CMK (cell line): ENCODE results near the gene SSRP1.

Experiments
- DNase-seq: peaks from one replicate; pipeline ENCODE4 v3.0.0-alpha.2; 2010; ENCODE audit warnings: low read depth

The SSRP1 gene

DNA sequence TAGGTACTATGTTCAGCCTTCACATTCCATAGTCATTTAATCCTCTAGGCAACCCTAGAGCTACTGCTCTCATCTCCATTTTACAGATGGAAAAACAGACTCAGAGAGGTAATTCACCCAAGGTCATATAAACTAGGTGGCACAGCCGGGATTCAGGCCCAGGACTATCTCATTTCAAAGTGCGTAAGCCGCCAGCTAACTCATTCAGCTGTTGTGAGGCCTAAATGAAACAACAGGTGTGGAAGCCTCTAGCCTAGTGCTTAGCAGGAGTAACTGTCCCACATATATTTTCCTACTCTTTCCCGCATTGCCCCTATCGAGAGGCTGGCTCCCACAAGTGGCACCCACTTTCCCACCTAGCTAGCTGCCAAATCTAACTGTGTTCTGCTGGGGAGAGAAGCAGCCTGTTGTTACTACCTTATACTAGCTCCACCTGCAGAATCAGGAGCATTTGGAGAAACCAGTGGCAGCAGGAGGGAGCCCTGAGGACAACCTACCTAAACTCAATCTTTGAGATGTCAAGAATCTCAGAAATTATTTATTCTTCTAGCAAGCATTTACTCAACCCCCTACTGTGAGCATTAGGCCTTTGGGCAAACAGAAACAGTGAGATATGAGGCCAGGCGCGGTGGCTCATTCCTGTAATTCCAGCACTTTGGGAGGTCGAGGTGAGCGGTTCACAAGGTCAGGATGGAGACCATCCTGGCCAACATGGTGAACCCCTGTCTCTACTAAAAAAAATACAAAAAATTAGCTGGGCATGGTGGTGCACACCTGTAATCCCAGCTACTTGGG, 24.4 kb upstream of the SSRP1 start:
- no peak for DNase-seq

DNA sequence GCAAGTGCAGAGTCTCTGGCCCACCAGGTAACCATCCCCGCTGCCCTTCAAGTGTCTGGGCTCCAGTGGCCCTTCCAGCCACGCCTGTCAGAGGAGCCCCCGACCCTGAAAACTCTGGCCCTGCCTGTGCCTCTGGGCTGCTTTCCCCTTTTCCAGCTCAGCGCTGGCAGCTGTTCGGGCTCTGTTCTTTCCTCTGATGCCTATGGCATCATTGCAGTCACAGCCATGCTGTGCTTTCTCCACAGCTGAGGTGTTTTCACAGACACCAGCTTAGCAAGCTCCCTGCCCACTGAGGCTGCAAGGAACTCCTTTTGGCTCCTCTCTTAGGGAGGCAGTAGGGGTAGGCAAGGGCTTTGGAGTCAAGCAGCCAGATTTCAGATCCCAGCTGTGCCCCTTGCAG, 23.7 kb upstream of the SSRP1 start:
- no peak for DNase-seq

DNA sequence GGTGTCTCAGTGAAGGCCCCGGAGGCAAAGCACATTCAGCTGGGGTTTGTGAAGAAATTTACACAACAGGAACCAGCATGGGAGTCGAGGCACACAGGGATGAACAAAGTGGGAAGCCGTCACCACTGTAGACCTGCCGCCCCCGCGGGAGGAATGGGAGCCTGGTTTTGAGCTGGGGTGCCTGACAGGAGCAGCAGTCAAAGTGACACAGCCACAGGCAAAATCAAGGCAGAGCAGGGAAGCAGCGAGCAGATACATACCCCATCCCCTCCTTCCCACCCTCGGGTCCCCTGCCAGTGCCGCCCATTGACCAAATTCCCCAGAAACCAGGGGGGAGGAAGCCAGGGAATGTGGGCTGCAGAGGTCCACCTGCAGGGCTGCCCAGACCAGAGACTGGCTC, 23.3 kb upstream of the SSRP1 start:
- DNase-seq = no peak

DNA sequence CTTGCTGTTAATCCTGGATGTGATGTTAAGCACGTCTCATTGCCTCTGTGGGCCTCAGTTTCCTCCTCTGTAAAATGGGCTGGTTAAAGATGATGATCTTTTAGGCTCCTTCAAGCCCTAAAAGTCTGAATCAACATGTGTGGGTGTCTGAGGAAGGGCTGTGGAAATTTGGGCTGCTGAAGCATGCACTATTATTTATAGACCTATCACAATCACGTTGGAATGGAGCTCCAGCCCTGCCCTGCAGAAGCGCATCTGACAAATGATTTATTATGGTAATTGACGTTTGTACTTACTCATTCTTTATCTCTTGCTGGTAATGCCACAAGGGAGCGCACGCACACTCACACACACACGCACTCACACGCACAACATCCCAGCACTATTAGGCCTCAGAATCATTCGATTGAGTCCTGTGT, 22.9 kb upstream of the SSRP1 start:
- no peak for DNase-seq

DNA sequence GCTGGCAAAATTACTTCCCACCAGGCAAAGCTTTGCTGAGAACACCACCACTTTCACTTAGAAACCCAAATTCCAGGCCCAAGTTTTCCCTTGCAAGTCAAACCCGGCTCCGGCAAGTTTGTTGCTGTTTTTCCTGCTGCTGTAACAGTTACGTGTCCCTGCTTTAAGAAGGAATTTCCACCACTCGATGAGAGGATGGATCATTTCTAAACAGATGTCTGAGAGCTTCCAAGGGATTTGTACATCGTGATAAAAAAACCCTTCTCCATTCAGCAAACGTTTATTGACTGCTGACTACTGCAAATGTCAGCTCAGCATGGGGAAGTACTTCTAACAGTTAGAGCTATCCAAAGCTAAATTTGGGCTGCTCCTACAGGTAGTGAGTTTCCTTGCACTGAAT, 22.2 kb upstream of the SSRP1 start:
- DNase-seq = no peak

DNA sequence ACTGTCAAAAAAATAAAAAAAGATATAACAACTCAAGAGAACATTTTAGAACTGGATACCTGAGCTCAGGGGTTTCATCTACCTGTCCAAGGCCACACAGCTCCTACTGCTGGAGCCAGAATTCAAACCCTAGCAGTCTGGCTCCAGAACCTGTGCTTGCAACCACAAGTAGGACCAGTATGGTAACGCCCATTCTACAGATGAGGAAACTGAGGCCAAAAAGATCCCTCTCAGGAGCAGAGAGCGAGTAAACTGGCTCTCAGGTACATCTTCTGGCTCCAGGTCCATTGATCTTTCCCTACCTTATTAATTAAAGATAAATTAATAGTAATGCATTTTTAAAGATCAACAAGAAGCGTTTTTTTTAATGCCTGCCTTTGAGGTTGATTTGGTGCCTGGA, 21.6 kb upstream of the SSRP1 start:
- no peak for DNase-seq

DNA sequence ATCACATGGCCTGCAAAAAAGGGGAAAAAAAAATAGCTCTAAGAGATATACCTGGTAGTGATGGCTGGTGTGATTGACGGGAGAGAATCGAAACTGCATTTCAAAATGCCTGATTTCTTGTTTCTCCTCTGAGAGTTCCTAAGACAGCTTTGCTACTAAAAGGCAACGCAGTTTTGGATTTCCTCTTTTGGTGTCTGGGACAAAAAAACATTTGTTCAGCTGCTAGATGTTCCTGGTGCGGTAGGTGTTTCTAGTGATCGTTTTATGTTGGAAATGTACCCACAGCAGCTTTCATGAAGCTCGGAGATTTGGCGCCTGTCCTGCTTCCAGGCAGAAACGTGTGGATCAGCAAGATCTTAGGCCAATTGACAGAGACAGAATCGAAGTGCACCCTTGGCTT, 20.6 kb upstream of the SSRP1 start:
- DNase-seq = no peak

DNA sequence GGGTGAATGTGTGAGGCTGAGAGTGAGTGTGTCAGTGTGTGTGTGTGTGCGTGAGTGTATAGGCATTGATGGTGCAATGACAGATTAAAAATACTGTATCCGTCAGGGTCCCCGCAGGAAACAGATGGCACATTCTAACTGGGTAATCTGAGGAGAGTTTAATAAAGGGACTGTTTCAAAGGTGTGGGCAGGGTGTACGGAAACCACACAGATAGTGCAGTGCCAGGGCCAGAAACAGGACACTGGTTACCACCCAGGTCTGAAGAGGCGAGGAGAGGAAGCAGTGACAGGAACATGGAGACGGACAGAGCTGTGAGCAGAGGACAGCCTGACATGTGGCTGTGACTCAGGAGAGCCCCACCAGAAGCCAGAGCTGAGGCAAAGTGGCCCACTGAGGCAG, 19.0 kb upstream of the SSRP1 start:
- DNase-seq = peak; percentile 66

DNA sequence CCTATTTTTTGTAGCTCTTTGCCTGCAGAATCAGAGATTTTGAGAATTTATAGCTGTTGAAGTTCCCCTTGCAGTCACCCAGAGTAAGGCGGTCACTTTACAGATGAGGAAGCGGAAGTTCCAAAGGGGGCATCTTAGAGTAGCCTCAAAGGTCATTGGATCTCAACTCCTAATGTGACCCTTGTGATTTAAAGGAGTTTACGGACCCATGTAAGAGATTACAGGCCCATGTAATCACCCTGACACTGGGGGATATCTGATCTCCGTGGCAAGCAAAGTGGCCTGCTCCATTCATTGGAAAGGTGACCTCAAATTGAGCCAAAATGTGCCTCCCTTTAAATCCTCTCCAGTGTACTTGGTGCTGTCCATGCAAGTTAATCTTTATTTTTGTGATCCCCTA, 18.2 kb upstream of the SSRP1 start:
- DNase-seq = no peak

DNA sequence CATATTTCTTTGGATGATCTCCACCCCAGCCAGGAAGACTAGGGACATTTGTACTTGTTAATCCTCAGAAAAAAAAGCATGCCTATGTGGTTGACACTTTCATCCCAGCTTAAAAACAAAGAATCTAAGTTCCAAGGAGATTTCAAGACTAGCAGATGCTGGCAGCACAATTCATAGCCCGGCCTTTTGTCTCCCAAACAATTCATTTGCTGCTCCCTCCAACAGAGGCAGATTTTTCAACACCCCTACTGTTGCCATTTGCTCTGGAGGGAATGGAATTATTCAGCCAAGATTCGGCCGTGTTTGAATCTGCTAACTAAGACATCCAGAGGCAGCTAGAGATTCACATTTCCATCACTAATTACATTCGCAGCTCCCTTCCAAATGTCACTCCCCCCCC, 17.8 kb upstream of the SSRP1 start:
- DNase-seq = no peak

DNA sequence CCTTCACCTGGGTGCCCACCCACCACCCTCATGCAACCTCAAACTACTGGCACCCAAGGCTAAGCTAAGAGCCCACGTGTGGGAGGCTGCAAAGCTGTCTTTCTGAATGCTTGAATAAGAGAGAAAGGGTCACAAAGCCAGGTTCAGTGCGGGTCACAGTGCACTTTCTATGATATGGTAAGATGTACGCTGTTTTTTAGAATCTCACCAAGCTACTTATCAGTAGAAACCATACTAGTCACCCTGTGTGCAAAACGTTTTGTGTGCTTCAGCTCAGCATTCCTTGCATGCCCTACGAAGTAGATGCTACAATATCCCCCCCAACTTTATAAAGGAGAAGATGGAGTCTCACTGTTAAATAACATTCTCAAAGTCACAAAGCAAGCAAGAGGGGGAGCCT, 17.3 kb upstream of the SSRP1 start:
- no peak for DNase-seq

DNA sequence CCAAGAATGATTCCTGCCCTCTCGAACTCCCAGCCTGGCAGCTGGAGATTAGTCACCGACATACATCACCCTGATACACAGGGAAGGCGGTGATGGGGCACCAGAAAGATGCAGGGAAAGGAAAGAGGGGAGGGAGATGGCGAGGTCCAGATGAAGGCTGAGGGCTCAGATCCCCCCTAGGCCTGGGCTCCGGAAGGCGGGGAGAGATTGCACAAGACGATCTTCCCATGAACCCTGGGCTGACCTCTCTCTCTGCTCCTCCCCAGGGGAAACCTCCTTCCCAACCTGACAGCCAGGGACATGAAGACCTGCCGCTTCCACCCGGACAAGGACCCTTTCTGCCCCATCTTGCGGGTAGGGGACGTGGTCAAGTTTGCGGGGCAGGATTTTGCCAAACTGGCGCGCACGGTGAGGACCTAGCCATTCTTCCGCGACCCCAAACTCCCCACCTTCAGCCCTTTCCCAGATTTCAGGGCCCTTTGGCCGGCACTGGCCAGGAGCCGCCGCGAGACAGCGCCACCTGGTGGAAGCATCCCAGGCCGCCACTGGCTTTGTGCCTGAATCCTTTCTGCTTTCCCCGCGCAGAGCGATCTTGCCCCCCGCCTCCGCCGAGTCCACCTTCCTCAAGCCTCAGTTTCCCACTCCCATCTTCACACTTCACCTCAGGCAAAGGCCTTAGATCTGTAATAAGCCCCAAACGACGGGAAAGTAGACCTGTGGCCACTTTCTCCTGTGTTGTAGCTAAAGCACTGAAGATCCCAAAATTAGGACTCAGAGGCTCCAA, 14.0 kb upstream of the SSRP1 start:
- DNase-seq = no peak

DNA sequence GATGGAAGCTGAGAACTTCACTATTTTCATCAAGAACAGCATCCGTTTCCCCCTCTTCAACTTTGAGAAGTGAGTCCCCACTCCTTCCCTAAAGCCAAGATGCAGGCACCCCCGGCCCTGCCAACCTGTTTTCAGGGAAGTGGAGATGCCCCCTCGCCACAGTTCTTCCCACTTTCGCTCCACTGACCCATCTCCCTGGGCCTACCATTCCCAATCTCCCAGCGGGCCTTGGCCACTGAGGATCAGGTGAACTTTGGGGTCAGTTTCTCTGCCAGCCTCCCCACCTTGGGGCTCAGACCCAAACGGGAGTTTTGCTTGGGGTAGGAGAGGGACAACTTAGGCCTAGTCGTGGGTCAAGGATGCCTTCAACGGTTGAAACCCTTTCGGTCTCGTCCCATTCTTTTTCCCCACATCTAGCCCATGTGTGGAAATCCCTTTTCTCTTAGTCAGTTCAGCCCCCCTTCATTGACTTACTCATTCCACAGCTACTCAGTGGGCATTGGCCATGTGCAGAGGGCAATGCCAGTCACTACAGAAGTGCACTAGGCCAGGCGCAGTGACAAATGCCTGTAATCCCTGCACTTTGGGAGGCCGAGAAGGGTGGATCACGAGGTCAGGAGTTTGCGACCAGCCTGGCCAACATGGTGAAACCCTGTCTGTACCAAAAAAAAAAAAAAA, 13.1 kb upstream of the SSRP1 start:
- DNase-seq = no peak

DNA sequence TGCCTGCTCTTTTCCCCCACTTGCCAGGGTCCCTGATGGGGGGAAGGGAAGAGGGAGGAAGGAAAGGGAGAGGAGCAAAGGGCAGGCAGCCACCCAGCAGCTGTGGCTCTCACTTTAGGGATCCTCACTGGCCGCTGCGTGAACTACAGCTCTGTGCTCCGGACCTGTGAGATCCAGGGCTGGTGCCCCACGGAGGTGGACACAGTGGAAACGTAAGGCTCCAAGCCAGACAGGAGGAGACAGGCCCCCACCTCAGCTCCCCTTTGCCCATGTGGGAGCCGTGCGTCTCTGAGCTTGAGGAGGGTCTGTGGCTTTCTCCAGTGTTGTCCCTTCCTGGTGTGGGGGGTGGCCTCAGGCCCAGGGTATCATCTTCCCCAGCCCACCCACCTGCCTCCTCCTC, 12.4 kb upstream of the SSRP1 start:
- DNase-seq = no peak

DNA sequence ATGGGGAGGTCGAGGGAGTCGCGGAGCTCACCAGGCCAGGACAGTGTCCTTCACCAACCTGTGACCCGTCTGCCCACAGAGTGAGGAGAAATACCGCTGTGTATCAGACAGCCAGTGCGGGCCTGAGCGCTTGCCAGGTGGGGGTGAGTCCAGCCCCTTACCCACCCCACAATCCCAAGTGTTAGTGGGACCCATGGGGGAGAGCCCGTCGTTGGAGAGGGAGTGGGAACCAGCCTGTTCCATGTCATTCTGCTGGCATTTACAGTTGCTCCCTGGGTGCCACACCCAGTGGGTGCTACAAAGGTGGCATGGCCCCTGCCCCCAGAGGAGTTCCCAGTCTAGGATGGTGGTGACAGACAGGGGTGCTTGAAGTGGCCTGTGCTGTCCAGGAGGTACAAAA, 11.6 kb upstream of the SSRP1 start:
- DNase-seq = no peak

DNA sequence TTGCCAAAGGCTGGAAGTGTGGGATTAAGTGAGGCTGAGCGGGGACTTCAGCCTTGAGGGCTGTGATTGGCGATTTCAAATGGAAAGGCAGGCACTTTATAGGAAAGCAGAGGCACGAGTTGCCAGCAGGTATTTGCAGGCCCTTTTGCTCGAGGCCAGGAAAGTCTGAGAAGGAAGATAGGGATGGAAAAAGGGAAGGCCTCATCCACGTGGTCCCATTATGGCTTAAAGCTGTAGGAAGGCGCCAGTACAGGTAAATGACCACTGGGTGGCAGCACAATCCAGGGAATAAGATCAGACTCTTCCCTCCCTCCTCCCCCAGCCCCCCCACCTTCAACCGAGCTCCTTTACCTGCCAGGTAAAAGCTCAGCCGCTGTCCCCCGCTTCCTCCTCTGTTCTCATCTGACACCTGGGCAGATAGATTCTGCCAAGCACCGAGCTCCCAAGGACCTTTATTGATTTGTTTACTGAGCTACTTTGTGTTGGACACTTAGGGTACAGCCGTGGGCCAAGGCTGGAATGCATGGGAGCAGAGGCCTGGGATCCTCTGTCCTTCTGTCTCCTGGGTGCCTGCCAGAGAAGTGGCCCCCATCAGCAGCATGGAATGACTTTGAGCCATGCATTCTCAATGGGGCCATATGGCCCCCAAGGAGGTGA, 10.0 kb upstream of the SSRP1 start:
- DNase-seq = no peak

DNA sequence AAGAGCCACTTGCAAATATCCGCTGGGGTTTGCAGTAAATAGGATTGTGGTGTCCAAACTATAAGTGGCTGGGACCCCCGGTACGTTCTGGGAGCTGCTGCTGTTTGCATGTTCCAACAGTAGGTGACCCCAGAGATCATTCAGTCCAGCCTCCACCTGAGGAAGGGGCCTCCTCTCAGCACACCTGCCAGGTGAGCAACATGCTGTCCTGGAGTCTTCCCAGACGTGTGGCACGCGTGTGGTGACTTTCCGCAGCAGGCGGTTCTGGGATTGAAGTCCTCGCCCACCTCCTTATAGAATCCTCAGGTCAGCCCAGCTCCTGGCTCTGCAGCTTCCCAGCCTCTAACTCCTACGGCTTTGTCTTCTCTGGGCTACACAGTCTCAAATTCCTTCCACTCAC, 9.1 kb upstream of the SSRP1 start:
- no peak for DNase-seq

DNA sequence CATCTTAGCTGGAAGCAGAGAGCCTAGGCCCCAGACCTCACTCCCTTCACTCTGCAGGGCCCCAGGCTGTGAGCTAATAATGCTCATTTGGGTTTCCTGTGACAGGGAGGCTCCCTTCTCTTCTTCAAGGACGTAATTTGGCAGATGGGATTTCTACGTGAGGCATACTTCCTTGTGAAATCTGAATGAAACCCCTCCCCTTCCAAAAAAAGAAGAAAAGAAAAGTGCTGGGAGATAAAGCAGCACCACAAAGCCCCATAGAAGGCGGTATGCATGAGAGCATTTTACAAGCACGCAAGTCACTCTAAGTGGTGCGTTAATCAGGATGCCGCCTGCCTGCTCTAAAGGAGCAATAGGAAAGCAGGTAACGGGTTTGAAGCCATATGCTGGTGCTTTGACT, 8.1 kb upstream of the SSRP1 start:
- no peak for DNase-seq

DNA sequence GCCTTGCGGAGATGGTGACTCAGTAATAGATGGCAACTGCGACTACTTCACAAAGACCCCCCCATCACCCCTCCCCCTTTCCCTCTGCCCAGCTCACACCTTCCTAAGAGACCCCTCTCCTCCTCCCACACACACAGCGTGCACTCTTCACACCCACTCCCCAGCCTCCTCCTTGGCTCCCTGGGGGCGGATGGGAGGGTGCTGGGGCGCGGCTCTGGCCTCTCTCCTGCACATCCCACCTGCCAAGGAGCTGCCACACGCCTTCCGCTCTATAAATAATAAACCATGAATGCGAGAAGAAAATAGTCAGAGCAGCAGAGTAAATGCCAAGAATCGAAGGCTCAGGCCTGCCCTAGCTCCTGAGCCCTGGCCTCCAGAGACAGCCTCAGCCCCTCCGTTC, 7.0 kb upstream of the SSRP1 start:
- DNase-seq = no peak

DNA sequence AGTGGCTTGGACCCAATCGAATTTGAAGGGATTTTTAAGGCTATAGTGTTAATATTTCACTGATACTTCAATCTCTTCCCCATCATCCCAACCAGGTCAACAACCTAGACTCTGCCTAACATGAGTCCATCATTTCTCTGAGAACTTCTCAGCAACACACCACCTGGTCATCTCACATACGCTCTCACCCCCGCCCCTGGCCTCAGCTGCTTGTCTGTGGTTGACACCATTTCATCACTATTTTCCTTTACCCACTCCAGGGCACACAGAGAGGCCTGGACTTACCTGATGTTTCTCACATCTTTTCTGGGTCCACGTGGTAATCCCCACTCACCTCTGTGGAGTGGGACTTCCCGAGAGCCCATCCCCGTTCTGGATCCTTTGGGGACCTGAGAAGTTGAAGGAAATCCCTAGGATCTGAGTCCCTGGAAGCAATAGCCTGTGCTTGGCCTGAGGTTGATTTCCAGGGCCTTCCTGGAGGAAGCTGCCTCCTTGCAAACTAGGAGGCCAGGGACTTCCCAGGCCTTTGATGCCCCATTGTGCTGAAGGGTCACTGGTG, 5.6 kb upstream of the SSRP1 start:
- no peak for DNase-seq

DNA sequence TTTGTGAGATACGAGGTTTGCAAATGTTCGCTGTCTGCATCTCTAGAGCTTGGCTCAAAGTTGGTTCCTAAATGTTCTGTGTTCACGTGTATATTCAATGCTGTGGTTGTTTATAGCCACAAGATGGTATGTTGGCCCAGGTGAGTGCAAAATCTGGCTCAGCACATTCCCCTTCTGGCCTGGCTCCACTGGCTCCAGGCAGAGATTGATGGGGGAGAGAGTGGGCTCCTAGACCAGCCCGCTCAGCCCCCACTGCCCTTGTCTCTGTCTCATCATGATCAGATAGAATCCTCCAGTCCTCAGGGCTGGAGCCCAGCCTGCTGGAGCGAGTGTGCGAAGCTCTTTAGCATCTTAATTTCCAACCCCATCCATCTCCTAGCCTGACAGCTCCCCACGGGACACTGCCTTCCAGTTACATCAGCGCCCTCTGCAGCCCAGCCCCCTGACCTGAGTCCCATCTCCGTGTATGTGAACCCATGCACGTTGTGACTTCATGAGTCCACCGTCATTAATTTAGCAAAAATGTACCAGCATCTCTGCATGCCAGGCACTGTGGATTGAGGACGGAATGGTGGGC, 4.4 kb upstream of the SSRP1 start:
- no peak for DNase-seq

DNA sequence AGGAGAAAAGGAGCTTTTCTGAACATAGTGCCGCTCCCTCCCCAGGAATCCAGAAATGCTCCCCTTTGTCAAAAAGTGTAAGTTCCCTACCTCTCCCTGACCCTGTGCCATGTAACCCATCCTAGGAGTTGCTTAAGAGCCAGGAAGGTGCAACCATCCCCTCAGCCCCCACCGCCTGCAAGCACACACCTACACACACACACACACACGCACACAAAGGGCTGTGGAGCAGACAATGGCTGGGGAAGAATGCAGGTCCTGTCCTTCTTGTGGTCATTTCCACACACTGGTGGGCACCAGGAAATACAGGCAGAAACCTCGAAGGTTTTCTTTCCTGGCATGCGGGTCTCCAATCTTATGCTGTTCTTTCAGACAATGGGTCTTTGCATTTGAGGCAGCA, 3.6 kb upstream of the SSRP1 start:
- no peak for DNase-seq
